HG03575 (cell line): ENCODE measurements around the gene LRRC1.
"Not testable (repeated sequence)": the region's sequence is repeated elsewhere in the genome, so short reads cannot be mapped to it uniquely, and the experiment has no call there.

Experiments
- ATAC-seq: cut with Tn5 transposase; IDR thresholded peaks from one replicate; pipeline ENCODE4 v1.9.1; 2021; ENCODE audit not compliant: unreplicated experiment, insufficient number of reproducible peaks, low FRiP score; ENCODE audit errors: extremely low read depth

LRRC1 gene

GRCh38 chr6:53786832-53787231, 8.0 kb upstream of the LRRC1 start:
- ATAC-seq = no peak

- no peak for ATAC-seq
Observed at GRCh38 chr6:53790886-53791285, 3.9 kb upstream of the LRRC1 start.

- no peak for ATAC-seq
Observed at GRCh38 chr6:53792016-53792415, 2.8 kb upstream of the LRRC1 start.

- ATAC-seq = no peak
Observed at GRCh38 chr6:53792973-53793317, 1.9 kb upstream of the LRRC1 start.

GRCh38 chr6:53793318-53794136, 1.3 kb upstream of the LRRC1 start:
- ATAC-seq = no peak

GRCh38 chr6:53794137-53794719, 577 bp upstream of the LRRC1 start:
- ATAC-seq = no peak

- no peak for ATAC-seq
Observed at GRCh38 chr6:53795340-53795701, 516 bp downstream of the LRRC1 start.

GRCh38 chr6:53795702-53796450, 1.1 kb downstream of the LRRC1 start:
- no peak for ATAC-seq

GRCh38 chr6:53796451-53796780, 1.6 kb downstream of the LRRC1 start:
- no peak for ATAC-seq

GRCh38 chr6:53796791-53797190, 2.0 kb downstream of the LRRC1 start:
- ATAC-seq = no peak

GRCh38 chr6:53797304-53797703, 2.5 kb downstream of the LRRC1 start:
- no peak for ATAC-seq

- ATAC-seq = no peak
Observed at GRCh38 chr6:53799340-53799739, 4.5 kb downstream of the LRRC1 start.

GRCh38 chr6:53801022-53801421, 6.2 kb downstream of the LRRC1 start:
- no peak for ATAC-seq

- ATAC-seq = no peak
Observed at GRCh38 chr6:53802582-53802981, 7.8 kb downstream of the LRRC1 start.

GRCh38 chr6:53803081-53803860, 8.5 kb downstream of the LRRC1 start:
- no peak for ATAC-seq

GRCh38 chr6:53805016-53805415, 10.2 kb downstream of the LRRC1 start:
- ATAC-seq = no peak

GRCh38 chr6:53805725-53806124, 10.9 kb downstream of the LRRC1 start:
- ATAC-seq = no peak

- ATAC-seq = not testable (repeated sequence)
Observed at GRCh38 chr6:53807606-53808005, 12.8 kb downstream of the LRRC1 start.

- no peak for ATAC-seq
Observed at GRCh38 chr6:53808302-53808881, 13.6 kb downstream of the LRRC1 start.
